Left ventricle myocardium superior (tissue), 1 donor: ENCODE data around the gene HOXA6. TPM values are rescaled to one million over a fixed set of nuclear protein-coding genes. Genes with fewer than 3 reads are reported as not detected.

Experiments used
- ATAC-seq: fragments of 200-7000 bp; cut with Tn5 transposase; one replicate; pipeline ENCODE4 v1.9.1; 2020; ENCODE audit warnings: mild to moderate bottlenecking, moderate library complexity
- DNase-seq: peaks from one replicate; pipeline ENCODE4 v3.0.0-alpha.2; 2020
- intact Hi-C: fragments of 100-400 bp; cut with micrococcal nuclease; formaldehyde crosslinking; loops from one replicate; pipeline ENCODE4 v1.11.0; 2022
- total RNA-seq: library from RNA; stranded (reverse); fragmentation: NEBNext Ultra II Directional; extraction: Animal tissue kit (Norgen Biotek cat#: 25700); gene quantifications from one replicate; pipeline ENCODE4 v1.2.1, GENCODE V29; 2021
- donor health status: DM: no; HTN: yes; CAD: no; lungs with severe emphysema.

Gene HOXA6
- total RNA-seq, 1 donor from 2014 or later: not detected

GRCh38 chr7:27118580-27118979, 29.0 kb downstream of the HOXA6 start:
- intact Hi-C loops: no loop called here
- no peak for DNase-seq
- no peak for ATAC-seq

- no peak for DNase-seq
- ATAC-seq: no peak
- intact Hi-C loops: no loop called here
Observed at GRCh38 chr7:27117887-27118491, 29.6 kb downstream of the HOXA6 start.

DNA sequence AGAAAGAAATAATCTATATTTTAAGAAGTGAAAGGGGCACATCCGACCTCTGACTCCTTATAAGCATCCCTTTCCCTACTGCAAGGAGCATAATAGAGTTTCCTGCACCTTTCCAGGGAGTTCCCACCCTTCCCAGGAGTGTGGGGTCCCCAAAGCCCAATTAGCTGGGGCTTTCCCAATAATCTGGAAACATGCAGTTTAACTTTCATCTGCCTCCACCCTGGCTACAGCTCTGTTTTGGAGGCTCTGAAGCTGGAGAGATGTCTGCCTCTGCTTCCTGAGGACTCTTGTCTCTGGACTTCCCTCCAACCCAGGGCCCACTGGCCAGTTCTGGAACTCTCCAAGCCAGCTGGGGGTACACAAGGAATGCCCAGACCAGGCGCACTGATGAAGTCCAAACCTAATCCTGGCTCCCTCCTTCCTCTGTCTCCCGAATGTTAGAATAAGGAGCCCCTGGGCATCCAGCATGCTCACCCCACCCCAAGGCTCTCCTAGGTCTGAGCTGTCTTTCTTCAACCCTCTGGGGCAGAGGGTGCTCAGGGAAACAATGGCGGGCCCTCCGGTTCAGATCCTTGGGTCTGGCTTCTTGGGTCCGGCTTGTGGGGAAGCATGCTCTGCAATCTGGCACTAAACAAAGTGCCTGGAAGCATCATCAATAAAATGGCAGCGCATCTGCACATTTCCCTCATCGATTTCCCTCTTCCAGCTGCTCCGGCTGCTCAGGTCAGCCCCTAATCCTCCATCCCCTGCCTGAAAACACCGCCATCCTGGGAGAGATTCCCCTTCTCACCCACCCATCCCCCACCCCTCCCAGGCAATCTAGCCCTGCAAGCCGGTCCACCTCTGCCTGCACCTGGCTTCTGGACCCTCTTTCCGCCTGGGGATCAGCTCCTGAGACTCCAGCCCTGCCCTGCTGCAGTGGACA, 30.4 kb downstream of the HOXA6 start:
- ATAC-seq: no peak
- intact Hi-C loops: no loop called here
- no peak for DNase-seq

- ATAC-seq: no peak
- DNase-seq: no peak
- intact Hi-C loops: no loop called here
Observed at GRCh38 chr7:27116031-27116961, 31.3 kb downstream of the HOXA6 start.

DNA sequence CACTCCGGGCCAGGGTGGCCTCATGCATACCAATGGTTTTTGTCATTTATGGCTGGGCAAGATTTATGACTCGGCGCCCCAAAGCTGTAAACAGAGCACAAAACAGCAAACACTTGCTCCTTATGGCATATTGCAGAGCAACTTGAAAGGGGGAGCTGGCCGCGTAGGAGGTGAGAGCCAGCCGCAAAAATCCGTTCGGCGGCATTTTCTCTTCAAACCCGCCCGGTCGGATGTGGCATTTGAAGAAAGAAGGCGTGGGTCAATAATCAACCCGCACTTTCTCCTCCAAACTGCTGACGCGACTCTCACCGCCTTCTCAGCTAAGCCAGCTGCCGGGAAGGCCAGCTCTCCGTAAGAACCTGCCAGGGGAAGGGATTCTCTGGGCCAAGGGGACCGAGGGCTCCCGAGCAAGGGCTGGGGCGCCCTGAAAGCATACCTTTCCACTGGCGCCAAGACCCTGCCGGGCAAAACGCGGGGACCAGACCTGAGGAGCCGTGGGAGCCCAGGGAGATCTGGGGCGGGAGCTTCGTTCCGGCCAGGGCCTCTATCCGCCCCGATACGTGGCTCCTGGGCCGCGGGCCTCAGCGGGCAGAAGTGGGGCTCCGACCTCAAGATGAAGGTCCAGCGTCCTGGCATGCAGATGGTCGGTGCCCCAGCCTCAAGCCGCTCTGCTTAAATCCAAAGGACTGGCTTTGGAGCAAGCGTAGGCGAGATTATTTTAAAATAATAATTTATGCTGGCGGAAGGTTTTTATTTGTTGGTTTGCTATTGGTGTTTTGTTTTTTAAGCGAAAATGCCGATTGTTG, 32.1 kb downstream of the HOXA6 start:
- DNase-seq (no peak), ATAC-seq (no peak)
- intact Hi-C loops: no loop called here

DNA sequence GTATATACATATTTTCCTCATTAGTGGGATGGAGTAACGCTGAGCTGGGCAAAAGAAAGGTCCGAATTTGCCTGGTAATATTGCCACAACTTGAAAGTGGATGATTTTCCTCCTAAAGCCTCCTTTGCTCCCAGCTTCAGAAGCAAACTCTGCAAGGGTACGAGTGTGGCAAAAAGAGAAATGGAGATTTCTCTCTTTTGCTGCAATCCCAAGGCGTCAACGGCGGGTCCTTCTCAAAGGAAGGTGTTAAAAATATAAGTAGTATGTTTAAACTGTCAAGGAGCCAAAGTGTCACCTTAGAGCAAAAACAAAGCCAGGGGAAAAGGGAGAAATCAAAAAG, 32.7 kb downstream of the HOXA6 start:
- ATAC-seq (no peak), DNase-seq (no peak)
- intact Hi-C loops: no loop called here

- intact Hi-C loops: no loop called here
- no peak for DNase-seq
- ATAC-seq: no peak
Observed at GRCh38 chr7:27113991-27114769, 33.4 kb downstream of the HOXA6 start.

DNA sequence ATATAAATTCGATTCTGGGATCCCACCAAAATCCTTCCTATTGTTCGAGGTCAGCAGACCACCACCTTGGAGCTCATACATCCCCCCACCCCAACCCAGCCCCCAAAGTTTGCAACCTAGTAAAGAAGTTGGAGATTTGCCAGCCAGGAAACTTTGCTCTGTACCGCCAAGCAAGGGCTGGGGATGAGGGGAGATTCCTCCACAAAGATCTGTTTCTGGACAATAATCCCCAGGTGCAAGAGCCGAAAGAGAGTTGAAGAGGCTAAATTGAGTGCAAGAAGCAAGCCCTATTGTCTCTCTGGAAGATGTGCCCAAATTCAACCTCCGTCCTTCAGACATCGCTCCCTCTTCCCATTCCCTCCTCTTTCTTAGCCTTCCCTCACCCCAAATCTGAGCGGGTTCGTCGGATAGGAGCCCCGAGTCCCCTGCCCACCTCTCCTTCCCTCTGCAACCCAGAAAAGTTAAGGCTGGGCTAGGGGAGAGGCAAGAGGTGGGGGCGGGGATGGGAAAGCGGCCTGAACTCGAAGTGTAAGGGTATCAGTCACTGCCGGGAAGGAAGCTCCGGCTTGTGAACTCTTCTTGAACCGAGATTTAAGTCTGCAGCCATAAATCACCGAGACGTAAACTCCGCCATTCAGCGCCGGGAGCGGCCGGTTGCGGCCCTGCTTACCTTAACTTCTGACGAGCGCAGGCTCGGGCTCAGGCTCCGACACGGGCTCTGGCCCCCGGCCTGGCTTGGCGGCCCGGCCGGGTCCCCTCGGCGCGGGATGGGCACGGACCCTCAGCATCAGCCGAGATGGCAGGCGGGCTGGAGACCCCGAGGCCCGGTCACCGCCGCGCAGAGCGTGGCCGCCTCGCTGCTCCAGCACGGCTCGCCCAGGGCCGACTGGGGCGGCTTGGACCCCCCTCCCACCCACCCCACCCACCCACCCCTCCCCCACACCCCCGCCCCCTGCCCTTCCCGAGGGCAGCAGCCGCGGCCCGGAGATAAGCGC, 34.3 kb downstream of the HOXA6 start:
- DNase-seq: no peak
- intact Hi-C loops: no loop called here
- no peak for ATAC-seq

- intact Hi-C loops: no loop called here
- ATAC-seq: no peak
- DNase-seq: no peak
Observed at GRCh38 chr7:27112361-27112760, 35.2 kb downstream of the HOXA6 start.

- ATAC-seq: no peak
- intact Hi-C loops: no loop called here
- no peak for DNase-seq
Observed at GRCh38 chr7:27111751-27112277, 35.8 kb downstream of the HOXA6 start.

GRCh38 chr7:27111042-27111750, 36.4 kb downstream of the HOXA6 start:
- no peak for DNase-seq
- ATAC-seq: no peak
- intact Hi-C loops: no loop called here

DNA sequence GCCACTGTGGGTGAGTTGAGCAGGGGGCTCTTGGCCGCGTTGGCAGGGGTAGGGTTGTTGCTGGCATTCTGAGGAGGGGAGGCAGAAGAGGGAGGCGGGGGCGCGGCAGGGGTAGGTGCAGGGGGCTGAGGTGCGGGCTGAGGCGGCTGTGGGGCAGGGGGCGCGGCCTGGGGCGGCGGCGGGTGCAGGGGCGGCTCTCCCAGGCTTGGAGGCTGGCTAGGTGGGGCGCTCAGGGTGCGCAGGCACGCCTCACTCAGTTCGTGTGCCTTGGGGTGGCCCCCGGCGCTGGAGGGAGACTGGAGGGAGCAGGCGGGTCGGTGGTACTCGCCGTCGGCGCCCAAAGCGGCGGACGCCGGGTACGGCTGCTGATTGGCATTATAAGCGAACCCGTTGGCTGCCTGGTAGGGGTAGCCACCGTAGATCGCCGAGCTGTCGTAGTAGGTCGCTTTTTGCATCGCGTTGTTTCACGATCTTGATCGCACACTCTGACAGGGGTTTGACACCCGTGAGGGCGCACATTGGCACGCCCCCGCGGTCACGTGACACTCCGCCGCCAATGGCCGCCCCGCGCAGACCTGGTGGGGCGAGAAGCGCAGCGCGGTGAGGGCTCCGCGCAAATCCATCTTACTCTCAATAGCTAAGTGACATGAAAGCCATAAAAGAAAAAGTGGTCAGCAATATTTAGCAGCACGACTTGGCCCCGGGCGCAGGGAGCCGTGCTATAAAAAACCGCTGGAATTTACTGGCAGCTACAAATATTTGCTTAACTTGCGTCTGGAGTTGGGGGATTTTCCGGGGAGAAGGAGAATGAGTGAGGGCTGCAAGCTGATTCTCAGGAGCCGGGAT, 37.2 kb downstream of the HOXA6 start:
- DNase-seq: no peak
- ATAC-seq: no peak
- intact Hi-C loops: no loop called here

- intact Hi-C loops: no loop called here
- DNase-seq: no peak
- no peak for ATAC-seq
Observed at GRCh38 chr7:27109466-27110185, 37.9 kb downstream of the HOXA6 start.

DNA sequence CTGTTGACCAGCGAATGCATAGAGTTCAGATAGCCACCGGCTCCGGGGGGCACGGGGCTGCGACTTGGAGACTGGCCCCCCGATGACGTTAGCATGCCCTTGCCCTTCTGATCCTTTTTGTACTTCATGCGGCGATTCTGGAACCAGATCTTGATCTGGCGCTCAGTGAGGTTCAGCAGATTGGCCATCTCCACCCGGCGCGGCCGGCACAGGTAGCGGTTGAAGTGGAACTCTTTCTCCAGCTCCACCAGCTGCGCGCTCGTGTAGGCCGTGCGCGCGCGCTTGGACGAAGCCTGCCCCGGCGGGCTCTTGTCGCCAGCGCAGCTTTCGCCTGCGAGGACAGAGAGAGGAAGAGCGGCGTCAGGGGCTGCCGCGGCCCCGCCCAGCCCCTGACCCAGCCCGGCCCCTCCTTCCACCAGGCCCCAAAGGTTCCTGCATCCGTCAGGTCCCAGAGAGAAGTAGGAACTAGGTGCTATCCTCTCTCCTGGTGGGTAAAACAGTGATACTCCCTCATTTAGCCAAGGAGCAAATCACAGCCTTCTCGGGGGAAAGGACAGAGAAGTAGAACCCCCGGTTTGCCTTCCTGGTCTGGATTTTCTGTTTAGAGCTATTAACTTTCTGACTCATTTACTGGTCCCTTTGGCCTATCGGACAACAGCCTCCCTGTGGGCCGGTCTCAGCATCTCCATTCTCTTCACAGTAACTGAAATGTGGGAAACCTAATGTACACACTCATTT, 39.0 kb downstream of the HOXA6 start:
- intact Hi-C loops: no loop called here
- ATAC-seq: peak; percentile 30
- DNase-seq: no peak
